ENCODE measurements around the gene LRBA.
"Not testable (repeated sequence)": the region's sequence is repeated elsewhere in the genome, so short reads cannot be mapped to it uniquely, and the experiment has no call there.

LRBA gene

DNA sequence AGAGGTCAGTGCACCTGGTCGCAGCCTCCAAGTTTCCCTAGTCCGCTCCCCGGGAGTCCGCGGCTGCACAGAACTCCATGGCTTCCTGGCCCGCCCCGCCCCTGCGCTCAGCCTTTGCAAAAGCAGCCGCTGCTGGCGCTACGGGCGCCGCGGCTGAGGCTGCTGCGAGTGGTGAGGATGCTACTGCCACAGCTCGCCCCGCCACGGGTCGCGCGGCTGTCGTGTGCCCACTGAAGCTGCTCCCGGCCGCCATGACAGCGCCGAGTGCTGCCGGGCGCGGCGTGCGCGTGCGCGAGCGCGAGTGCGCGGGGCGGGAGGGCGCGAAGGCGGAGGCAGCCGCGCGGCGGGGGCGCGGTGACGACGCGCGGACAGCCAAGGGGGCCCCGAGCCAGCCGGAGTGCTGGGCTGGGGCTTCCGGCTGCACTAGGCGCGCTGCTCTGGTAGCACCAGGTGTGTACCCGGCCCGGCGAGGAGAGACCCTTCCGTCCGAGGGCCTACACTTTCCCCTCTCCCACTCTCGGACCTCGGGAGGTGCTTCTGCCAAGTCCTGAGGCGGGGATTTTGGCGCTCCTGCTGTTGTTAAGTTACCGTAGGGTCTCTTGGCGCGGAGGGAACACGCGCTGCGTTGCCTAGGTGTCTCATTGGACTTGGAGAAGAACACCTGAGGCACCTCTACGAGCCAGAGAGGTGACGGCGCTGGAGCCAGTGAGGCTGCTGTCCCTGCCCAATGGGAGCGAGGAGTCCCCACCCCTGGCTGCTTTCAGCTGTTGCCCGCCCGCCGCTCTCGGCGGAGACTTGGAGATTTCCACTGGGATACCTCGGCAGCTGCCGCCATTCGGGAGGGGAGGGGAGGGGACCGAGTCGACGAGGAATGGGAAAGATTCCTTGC, 619 bp upstream of the LRBA start:
- peak; percentile 56 to 75 (median 67) for DNase-seq (ENCODE audit: low read depth in 3 of 3)

DNA sequence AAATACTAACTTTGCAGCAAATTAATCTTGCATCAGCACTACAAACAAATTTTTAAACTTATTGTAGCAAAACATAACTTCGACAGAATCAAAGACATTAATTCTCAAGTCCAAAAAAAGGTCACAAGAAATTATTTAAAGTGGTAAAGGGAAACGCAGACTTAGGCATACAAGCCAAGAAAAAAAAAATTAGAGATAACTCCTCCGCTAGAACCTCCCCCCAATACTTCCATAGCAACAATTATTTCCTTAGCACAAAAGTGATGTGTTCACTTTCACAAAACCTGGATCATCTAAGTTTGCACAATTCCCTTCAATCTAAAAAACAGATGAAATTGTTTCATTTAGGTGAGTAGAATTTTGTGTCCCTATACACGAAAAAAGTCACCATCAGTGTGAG, 1.1 kb downstream of the LRBA start:
- no peak for DNase-seq (ENCODE audit: low read depth in 3 of 3)

DNA sequence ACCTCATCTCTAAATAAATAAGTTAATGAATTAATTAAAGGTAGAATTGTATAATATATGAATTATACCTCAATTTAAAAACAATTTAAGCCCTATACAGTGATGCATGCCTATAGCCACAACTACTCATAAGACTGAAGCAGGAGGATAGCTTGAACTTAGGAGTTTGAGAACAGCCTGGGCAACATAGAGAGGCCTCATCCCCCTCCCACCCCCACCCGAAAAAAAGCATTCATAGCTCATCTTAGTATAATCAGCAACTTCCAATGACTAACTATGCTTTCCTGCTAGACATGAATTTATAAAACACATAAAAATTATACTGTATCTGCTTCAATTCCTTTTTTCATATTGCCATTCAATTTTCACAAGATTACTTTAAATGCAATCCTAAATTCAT, 1.6 kb downstream of the LRBA start:
- DNase-seq (ENCODE audit: low read depth in 3 of 3): no peak

DNA sequence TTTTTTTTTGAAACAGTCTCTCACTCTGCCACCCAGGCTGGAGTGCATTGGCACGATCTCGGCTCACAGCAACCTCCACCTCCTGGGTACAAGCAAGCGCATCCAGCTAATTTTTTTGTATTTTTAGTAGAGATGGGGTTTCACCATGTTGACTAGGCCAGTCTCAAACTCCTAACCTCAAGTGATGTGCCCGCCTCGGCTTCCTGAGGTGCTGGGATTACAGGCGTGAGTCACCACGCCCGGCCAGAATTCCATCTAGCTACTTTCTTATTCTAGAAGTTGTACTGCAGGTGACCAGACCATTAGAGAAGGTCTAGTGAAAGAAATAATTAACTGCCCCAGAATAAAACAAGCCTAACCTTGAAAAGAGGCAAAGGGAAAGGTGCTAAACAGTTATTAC, 2.3 kb downstream of the LRBA start:
- no peak for DNase-seq (ENCODE audit: low read depth in 3 of 3)

DNA sequence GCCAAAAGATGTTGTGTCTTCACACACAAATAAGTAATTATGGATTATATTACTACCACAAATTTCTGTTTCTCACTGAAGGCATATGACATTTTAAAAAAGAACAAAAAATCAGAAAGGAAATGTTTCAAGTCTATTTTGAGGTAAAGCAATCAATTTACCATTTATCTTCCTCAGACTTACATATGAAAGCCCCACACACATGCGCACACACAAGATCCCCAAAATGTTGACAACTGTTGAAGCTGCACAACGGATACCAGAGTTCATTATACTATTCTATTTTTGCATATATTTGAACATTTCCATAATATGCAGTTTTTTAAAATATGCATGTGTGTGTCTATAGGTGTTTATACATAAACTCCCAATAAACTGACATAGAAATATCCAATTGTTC, 2.7 kb downstream of the LRBA start:
- DNase-seq (ENCODE audit: low read depth in 3 of 3): no peak

DNA sequence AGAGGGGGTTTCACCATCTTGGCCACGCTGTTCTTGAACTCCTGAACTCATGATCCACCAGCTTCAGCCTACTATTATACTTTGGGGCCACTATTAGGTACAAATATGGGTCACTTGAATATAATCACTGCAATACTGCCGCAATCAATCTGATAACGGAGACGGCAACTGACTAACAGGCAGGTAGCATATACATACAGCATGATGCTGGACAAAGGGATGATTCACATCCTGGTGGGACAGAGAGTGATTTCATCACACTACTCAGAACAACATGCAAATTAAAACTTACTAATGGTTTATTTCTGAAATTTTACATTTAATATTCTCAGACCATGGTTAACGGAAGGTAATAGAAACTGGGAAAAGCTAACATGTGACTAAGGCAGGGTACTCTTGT, 10.9 kb downstream of the LRBA start:
- DNase-seq (ENCODE audit: low read depth in 3 of 3): no peak

DNA sequence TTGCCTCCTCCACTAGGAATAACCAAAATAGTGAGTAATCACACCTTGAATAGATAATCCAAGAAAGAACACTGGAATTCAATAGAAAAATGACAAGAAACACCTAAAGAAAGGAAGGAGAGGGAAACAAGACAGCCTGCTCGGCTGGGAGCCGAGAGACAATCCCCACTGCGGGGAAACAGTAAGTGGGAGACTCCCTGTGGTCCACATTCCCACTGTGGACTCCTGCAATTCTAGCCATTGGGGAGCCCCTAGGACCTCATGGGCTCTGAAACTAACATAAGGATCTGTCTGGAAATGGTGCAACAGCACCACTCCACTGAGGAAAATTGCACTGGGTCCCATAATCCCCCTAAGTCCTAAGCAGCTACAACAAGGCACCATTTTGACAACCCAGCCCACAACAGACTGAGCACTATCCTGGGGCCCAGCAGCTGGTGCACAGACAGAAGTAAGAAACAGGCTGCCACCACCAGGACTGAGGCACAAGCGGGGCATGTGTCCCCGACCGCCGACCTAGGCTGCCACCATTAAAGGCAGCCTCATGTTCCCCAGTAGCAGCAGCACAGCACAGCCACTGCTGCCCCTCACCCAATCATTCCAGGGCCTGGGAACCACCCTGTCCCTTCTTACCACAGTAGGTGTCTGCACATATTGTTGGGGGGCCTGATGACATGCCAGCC, 14.2 kb downstream of the LRBA start:
- no peak for DNase-seq (ENCODE audit: low read depth in 3 of 3)

DNA sequence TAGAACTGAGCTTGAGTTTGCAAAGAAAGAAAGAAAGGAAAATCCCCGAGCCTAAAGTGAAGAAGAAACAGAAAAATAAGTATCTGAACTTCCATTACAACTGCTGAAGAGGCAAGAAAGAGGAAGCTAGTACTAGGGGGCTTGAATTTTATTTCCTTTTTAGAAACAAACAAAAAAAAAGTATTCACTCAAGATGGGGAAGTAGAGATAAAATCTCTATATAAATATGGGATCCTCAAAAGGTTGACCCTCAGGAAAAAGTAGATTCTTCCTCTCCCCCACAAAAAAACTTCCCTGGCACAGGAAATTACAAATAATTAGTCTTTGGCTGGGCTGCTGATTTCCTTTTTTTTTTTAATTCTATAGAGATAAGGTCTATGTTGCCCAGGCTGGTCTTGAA, 16.0 kb downstream of the LRBA start:
- DNase-seq (ENCODE audit: low read depth in 3 of 3): no peak

DNA sequence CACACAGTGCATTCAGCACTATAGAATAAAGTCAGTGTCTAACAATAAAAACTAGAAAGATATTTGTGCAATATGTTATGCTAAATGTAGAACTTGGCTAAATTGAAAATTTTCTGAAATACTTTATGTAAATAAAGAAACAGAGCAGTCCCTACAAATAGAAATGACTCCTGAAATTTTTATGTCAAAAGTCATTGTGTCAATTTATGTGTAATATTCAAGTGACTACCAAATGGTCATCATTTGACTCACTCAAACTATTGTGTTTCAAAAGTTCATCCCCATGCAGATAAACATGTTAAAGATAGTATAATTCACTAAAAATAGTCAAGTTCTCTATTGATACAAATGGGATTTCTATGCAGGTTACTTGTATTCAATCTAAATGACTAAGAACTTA, 17.9 kb downstream of the LRBA start:
- no peak for DNase-seq (ENCODE audit: low read depth in 3 of 3)

DNA sequence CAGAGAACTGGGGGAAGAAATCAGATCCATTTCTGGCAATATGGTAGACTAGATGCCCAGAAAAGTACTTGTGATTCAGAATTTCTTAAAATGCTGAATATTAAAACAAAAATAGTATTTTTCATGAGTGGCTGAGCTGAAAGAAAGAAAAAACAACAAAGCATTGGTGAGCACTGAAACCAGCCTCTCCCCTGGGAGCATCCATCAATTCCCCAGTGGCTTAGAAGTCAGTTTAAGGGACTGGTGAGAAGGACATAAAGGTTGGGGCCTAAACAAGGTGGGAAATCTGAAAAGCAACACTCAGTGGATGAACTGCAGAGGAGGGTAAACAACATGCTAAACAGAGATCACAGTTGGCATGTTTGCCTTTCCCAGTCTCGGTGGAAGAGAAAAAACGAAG, 20.4 kb downstream of the LRBA start:
- no peak for DNase-seq (ENCODE audit: low read depth in 3 of 3)

DNA sequence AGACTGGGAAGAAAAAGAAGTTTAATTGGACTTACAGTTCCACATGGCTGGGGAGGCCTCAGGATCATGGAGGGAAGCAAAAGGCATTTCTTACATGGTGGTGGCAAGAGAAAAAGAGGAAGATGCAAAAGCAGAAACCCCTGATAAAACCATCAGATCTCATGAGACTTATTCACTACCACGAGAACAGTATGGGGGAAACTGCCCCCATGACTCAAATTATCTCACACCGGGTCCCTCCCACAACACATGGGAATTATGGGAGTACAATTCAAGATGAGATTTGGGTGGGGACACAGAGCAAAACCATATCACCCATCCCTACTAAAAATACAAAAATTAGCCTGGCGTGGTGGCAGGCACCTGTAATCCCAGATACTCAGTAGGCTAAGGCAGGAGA, 21.5 kb downstream of the LRBA start:
- DNase-seq (ENCODE audit: low read depth in 3 of 3): not testable (repeated sequence)

DNA sequence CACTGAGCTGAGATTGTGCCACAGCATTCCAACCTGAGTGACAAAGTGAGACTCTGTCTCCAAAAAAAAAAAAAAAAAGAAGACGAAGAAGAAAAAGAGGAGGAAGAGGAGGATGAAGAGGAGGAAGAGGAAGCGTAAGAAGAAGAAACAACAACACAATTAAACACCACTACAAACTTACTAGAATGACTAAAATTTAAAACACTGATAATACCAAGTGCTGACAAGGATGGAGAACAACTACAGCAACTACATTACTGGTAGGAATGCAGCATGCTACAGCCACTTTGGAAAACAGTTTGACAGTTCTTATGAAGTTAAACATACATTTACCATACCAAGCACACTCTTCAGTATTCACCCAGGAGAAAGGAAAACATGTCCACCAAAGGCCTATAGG, 24.1 kb downstream of the LRBA start:
- DNase-seq (ENCODE audit: low read depth in 3 of 3): no peak

DNA sequence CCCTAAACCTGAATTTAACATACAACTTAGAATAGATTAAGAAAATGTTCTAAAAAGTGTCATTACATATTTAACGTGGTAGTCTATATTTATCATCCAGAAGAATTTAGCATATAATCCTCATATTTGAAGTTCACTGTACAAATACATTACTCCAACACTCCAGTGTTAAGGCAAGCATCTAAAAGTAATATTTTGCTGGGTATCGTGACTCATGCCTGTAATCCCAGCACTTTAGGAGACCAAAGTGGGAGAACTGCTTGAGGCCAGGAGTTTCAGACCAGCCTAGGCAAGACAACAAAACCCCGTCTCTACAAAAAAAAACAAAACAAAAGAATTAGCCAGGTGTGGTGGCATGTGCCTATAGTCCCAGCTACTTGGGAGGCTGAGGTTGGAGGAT, 24.8 kb downstream of the LRBA start:
- DNase-seq (ENCODE audit: low read depth in 3 of 3): no peak

DNA sequence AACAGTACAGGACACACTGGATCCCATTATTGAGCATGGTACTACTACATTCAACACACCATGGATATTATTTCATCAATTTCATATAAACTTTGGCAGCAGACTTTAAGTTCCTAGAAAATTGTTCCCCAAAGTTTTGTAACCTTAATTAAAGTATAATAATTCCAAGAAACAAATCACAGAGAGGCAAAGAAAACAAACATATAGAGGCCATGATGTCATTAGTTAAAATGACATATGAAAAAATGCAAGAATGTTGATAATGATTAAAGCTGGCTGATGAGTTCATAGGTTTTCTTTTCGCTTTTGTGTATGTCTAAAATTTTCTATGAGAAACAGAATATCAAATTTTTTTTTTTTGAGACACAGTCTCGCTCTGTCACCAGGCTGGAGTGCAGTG, 26.8 kb downstream of the LRBA start:
- no peak for DNase-seq (ENCODE audit: low read depth in 3 of 3)

DNA sequence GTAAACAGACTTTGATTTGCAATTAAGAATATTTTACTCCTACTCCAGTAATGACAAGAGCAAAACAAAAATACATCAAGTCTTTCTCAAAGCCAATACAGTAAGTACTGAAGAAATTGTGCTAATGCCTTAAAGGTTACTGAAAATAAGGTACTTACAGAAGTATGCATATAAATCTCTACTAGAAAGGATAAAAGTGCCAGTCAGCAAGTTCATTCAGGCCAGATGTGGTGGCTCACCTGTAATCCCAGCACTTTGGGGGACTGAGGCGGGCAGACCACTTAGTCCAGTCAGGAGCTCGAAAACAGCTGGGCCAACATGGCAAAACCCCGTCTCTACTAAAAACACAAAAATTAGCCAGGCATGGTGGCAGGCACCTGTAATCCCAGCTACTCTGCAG, 27.9 kb downstream of the LRBA start:
- DNase-seq (ENCODE audit: low read depth in 3 of 3): no peak

DNA sequence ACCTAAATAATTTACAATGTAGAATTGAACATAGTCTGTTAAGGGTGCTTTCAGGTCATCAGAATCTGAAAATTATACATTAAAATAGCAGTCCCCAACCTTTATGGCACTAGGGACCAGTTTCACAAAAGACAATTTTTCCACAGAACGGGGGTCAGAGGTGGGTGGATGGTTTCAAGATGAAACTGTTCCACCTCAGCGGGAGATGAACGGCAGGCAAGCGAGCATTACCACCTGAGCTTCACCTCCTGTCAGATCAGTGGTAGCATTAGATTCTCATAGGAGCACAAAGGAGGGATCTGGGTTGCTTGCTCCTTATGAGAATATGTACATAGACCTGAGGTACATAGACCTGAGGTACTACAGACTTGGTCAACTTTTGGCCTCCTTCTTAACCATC, 29.0 kb downstream of the LRBA start:
- peak; percentile 16 to 49 (median 24) for DNase-seq (ENCODE audit: low read depth in 3 of 3)

DNA sequence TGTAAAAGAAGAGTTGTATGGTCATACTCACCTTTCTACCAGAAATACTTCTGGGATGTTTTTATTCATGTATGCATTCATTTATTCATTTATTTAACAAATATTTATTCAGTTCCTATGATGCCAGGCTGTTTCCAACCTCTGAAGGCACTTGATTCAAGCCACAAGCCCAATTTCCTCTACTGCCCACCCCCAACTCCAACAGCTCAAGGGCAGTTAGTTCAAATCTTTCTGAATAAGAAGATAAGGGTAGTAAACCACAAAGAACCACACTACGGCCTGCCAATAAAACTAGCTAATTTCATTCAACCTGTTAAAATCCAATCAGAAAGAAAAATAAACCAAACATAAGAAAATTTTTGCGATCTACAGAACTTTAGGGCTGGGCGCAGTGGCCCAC, 31.2 kb downstream of the LRBA start:
- no peak for DNase-seq (ENCODE audit: low read depth in 3 of 3)

DNA sequence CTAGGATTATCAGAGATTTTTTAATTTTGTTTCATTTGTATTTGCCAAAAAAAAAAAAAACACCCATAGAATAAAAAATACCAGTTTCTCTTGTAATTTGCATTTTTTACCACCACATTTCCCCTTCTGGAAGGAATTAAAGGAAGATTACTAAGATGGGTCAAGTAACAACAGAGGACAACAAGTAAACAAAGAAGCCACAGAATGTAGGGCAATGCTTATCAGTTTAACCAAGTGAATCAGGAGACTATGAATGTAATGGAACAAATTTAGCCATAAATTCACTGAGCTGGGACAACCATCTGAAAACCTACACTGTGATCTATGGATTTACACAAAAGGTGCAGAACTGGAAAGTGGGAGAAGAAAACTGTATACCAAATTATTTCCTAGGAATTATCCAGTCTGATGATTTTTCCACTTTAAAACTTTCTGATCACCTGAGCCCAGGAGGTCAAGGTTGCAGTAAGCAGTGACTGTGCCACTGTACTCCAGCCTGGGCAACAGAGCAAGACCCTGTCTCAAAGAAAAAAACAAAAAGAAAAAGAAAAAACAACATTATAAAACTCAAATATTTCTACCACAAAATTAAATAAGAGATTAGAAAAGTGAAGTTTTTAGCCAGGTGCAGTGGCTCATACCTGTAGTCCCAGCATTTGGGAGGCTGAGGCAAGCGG, 32.4 kb downstream of the LRBA start:
- no peak for DNase-seq (ENCODE audit: low read depth in 3 of 3)

DNA sequence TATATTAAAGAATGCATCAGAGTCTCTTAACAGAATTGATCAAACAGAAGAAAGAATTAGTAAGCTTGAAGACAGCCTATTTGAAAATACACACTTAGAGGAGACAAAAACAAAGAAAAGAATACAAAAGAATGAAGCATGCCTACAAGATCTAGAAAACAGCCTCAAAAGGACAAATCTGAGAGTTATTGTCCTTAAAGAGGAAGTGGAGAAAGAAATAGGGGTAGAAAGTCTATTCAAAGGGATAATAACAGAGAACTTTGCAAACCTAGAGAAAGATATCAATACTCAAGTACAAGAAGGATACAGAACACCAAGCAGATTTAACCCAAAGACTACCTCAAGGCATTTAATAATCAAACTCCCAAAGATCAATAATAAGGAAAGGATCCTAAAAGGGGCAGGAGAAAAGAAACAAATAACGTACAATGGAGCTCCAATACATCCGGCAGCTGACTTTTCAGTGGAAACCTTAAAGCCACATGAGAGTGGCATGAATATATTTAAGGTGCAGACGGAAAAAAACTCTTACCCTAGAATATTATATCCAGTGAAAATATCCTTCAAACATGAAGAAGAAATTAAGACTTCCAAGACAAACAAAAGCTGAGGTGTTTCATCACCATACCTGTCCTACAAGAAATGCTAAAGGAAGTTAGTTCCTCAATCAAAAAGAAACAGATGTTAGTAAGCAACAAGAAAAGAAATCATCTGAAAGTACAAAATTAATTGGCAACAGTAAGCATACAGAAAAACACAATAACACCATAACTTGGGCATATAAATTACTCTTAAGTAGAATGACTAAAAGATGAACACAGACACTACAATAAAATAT, 36.1 kb downstream of the LRBA start:
- no peak for DNase-seq (ENCODE audit: low read depth in 3 of 3)

DNA sequence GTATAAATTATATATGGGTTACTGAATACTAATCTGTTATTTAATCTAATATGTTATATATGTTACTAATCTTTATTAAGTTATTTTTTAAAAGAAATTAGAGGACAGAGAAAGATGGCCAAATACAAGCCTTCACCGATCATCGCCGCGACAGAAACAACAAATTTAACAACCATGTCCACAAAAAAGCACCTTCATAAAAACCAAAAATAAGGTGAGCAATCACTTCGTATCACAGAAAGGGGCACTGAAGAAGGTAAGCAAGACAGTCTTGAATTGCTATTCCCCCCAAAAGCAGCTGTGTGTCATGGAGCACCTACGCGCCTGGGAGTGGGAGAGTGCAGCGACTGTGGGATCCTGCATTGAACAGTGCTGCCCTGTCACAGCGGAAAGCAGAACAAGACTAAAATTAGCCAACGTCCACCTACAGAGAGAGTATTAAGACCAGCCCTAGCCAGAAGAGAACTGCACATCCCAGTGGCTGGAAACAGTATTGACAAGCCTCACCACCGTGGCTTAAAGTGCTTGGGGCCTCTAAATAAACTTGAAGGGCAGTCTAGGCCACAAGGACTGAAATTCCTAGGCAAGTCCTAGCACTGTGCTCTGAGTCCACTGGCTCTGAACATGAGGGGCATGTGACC, 38.5 kb downstream of the LRBA start:
- DNase-seq (ENCODE audit: low read depth in 3 of 3): no peak

DNA sequence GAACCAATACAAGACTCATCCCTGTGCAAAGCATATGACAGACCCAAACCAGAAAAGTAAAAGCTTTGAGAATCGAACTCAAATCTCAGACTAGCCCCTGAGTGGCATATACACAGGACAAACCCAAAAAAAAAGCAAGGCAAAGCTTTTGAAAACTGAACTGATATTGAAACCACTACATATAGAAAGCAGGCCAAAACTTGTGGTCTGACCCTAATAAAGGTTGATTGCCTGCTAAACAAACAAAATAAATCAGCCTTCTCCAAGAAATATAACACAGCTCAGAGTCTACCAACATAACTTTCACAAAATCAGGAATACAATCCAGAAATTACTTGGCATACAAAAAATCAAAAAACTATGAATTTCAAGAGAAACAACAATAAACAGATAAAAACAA, 40.3 kb downstream of the LRBA start:
- no peak for DNase-seq (ENCODE audit: low read depth in 3 of 3)

DNA sequence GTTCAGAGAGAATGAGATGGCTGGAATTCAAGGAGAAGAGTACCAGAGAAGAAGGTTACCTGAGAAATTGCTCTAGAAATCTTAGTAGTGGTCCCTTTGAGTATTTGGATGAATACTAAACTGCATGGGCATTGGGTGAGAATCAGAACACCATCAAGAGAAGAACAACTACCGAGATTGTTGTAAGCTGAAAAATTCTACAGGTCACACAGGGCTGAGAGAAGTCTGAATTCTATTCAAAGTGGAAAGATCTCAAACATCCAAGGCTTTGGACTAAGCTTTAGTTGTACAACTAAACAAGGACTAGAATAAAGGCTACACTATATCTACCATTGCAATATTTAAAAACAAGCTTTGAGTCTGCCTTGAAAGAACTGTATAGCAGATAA, 40.8 kb downstream of the LRBA start:
- DNase-seq (ENCODE audit: low read depth in 3 of 3): no peak

All from stimulated activated CD4-positive, alpha-beta T cell treated with anti-CD3 and anti-CD28 coated beads, TNF-alpha, amount 100 ng/mL, for 24 hours (primary cell).